Cardiac fibroblast (primary cell): ENCODE data around the gene GPR107.

Source experiments
- DNase-seq, 2 donors: peaks; one replicate each; pipeline versions ENCODE4 v3.0.0 to v3.0.0-alpha.2; 2010; ENCODE audit warnings: low read depth in 2 of 2
- H3K4me3 ChIP-seq, 2 donors: replicated peaks in 1 of 2; 1 replicate in 1 of 2; 2 replicates in 1 of 2; pipeline ENCODE4 v1.5.1; 2011; ENCODE audit warnings: low read depth in 2 of 2, low read length in 2 of 2, mild to moderate bottlenecking in 2 of 2, moderate library complexity in 1 of 2
- CTCF ChIP-seq: IDR thresholded peaks from one replicate; pipeline ENCODE4 v1.5.1; 2011; ENCODE audit warnings: low read depth, mild to moderate bottlenecking, low read length, inconsistent platforms

GPR107 gene

GRCh38 chr9:130185490-130186031 lies 131.9 kb downstream of the GPR107 start:
- TF ChIP-seq CTCF = no peak
- DNase-seq = peak in 1 of 2 donors; percentile 54
- no peak overlapping the region for H3K4me3 ChIP-seq

- H3K4me3 ChIP-seq = no peak overlapping the region
- DNase-seq = no peak
- no peak for TF ChIP-seq CTCF
Observed at GRCh38 chr9:130186051-130186450, 132.3 kb downstream of the GPR107 start.

GRCh38 chr9:130186839-130187522 lies 133.3 kb downstream of the GPR107 start:
- H3K4me3 ChIP-seq = no peak overlapping the region
- TF ChIP-seq CTCF = no peak
- peak; percentile 47 to 54 for DNase-seq

- TF ChIP-seq CTCF = no peak
- H3K4me3 ChIP-seq = no peak overlapping the region
Observed at GRCh38 chr9:130187523-130187846, 133.8 kb downstream of the GPR107 start.

GRCh38 chr9:130188860-130189481 lies 135.3 kb downstream of the GPR107 start:
- no peak for DNase-seq
- TF ChIP-seq CTCF = no peak

More at GRCh38 chr9:130187523-130187846, 133.8 kb downstream of the GPR107 start:
- DNase-seq = no peak

More at GRCh38 chr9:130188860-130189481, 135.3 kb downstream of the GPR107 start:
- no peak overlapping the region for H3K4me3 ChIP-seq
